Ovary (tissue), 9 donors: ENCODE results near the gene IL18BP. TPM values are rescaled to one million over a fixed set of nuclear protein-coding genes. Genes with fewer than 3 reads are reported as not detected.

Experiments
- DNase-seq, 5 donors: peaks; one replicate each; pipeline ENCODE4 v3.0.0-alpha.2; 2019 to 2020
- H3K27ac ChIP-seq, 2 donors: fragments of 200-600 bp; one replicate each; pipeline versions ENCODE4 v1.5.1 to v1.8.0; 2019 to 2022
- H3K27me3 ChIP-seq: fragments of 200-600 bp; one replicate; pipeline ENCODE4 v1.8.0; 2022
- H3K36me3 ChIP-seq: fragments of 200-600 bp; sonication (generic); one replicate; pipeline ENCODE4 v1.5.1; 2019
- H3K4me1 ChIP-seq: one replicate; pipeline ENCODE4 v1.8.1; 2013; ENCODE audit warnings: mild to moderate bottlenecking, moderate library complexity; ENCODE audit not compliant: insufficient read depth
- H3K4me3 ChIP-seq: fragments of 200-600 bp; sonication (generic); one replicate; pipeline ENCODE4 v1.5.1; 2017
- H3K9me3 ChIP-seq, 2 donors: fragments of 200-600 bp in 1 of 2; sonication (generic) in 1 of 2; one replicate each; pipeline versions ENCODE4 v1.5.1 to v1.8.1; 2013 to 2019; ENCODE audit warnings: mild to moderate bottlenecking in 1 of 2, moderate library complexity in 1 of 2
- EP300 ChIP-seq: sonication (generic); formaldehyde crosslinking; IDR thresholded peaks from one replicate; pipeline ENCODE4 v1.6.1; 2017; ENCODE audit warnings: antibody characterized with exemption
- POLR2A ChIP-seq: fragments of 450-650 bp; IDR thresholded peaks from one replicate; pipeline ENCODE4 v1.6.1; 2017; ENCODE audit warnings: antibody characterized with exemption, mild to moderate bottlenecking, moderate library complexity
- WGBS, 3 donors: extraction: QIAGEN DNeasy Blood & Tissue Kit in 1 of 3; methylation state at CpG; one replicate each; pipeline versions ENCODE4 v1.1.5 to v1.1.7; 2013 to 2017; 5-methylcytosine and 5-hydroxymethylcytosine counted together
- intact Hi-C, 4 donors: fragments of 100-400 bp; cut with DNase I; formaldehyde crosslinking; loops; one replicate each; pipeline versions ENCODE4 v1.11.0 to v1.15.1; 2022 to 2023
- polyA plus RNA-seq, 2 donors: library from polyadenylated mRNA; stranded (reverse); fragments of 200-250 nt in 1 of 2; fragments of 350-450 nt in 1 of 2; fragmentation: Illumina TruSeq in 1 of 2; extraction: RNeasy Lipid Tissue Mini Kit (QIAGEN cat#74804) in 1 of 2; gene quantifications; one replicate each; pipeline ENCODE4 v1.2.3, GENCODE V29; 2013 to 2014
- total RNA-seq, 7 donors: library from RNA; depleted of rRNA in 2 of 7; stranded (reverse); fragments of >200 nt in 2 of 7; fragmentation: NEBNext Ultra II Directional in 3 of 7; extraction: Animal tissue kit (Norgen Biotek cat#: 25700) in 3 of 7; gene quantifications; one replicate each; pipeline versions ENCODE4 v1.1.0 to v1.2.4, GENCODE V29; 2016 to 2023
- TF ChIP-seq, protein P1 (sequence below), 3 donors: fragments of 450-650 bp in 2 of 3; fragments of 200-600 bp in 1 of 3; IDR thresholded peaks; one replicate each; pipeline versions ENCODE4 v1.5.1 to v1.8.0; 2016 to 2022; ENCODE audit warnings: antibody characterized with exemption in 3 of 3, mild to moderate bottlenecking in 1 of 3
- donor health status: DM: no; HTN: no; CAD: no; lungs with moderate emphysema.
- donor health status: DM: no; HTN: no; CAD: no.
- donor health status: Bipolar disorder and iron deficiency.
- donor health status: DM: yes; HTN: yes; CAD: no.
- donor health status: DM: no; HTN: no; CAD: no.
- donor health status: DM: yes; HTN: yes; CAD: no.

IL18BP gene
- total and polyA plus RNA-seq, 9 donors: 4.6 to 17.1 (median 8.8) TPM

DNA sequence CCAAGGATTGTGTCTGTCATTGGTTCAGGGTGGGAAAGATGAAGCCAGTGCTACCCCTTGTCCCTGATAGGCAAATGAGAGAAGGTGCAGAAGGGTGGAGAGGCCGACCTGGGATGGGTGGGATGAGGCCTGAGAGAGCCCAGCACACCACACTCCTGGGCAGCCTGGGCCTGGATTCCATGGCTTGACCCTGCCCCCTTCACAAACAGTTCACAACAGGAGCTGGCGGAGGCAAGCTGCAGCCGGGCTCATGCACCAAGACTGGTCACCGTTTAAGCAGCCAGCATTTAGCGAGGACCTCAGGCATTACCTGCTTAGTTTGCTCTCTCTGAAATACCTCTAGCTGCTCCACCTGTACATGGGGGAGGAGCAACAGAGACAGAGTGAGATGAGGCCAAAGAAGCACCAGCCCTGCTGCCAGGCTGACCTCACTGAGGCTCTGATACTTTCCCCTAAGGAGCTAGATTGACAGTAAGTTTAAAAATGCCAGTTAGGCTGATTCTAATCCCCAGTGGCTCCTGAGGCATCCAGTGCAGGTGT is 13.5 kb downstream of the IL18BP start:
- Histone ChIP-seq H3K9me3 (no peaks in the 10 kb centered on the region), H3K27ac (no peak overlapping the region), H3K36me3 (no peaks in the 10 kb centered on the region), H3K4me3 (no peak overlapping the region), H3K27me3 (no peaks in the 10 kb centered on the region), H3K4me1 (peaks cover 9% of the 10 kb centered on the region)
- intact Hi-C loops: no loop called here
- 67 to 79% (median 68%) methylated on average over 5 of the region's 5 CpGs for WGBS, 3 donors
- TF ChIP-seq EP300 (no peak), POLR2A (no peak)
- TF ChIP-seq, protein P1, sequence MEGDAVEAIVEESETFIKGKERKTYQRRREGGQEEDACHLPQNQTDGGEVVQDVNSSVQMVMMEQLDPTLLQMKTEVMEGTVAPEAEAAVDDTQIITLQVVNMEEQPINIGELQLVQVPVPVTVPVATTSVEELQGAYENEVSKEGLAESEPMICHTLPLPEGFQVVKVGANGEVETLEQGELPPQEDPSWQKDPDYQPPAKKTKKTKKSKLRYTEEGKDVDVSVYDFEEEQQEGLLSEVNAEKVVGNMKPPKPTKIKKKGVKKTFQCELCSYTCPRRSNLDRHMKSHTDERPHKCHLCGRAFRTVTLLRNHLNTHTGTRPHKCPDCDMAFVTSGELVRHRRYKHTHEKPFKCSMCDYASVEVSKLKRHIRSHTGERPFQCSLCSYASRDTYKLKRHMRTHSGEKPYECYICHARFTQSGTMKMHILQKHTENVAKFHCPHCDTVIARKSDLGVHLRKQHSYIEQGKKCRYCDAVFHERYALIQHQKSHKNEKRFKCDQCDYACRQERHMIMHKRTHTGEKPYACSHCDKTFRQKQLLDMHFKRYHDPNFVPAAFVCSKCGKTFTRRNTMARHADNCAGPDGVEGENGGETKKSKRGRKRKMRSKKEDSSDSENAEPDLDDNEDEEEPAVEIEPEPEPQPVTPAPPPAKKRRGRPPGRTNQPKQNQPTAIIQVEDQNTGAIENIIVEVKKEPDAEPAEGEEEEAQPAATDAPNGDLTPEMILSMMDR (IDR thresholded peaks at IDR 0.05): no peak
- DNase-seq: no peak

DNA sequence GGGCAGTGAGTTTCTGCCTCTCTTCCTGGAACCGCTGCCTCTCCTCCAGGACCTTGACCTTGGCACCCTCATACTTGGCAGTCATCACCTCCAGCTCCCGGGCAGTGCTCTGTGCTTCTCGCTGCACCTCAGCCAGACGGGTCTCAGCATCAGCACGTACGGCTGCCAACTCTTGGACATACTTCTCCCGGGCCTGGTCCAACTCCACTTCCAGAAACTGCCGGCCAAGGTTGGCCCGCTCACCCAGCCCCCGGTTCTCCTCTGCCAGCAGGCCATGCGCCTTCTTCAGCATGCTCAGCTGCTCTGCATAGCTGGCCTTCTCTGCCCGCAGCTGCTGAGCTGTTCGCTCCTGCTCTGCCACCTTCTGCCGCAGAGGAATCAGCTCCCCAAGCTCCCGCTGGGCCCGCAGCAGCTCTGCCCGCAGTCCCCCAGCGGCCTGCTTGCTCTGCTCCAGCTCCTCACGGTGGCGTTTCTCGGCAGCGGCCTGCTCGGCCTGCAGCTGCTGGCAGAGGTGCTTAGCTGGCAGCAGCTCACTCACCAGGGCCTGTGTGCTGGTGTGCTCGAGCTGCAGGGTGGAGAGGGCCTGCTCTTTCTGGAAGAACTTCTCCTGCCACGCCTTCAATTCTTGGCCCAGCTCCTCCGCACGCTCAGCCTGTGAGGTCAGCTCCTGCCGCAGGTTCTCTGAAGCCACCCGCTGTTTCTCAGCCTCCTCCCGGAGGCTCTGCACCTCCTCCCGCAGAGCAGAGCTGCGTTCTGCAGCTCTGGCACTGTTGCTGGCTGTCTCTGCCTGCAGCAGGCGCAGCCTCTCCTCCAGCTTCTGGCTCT is 14.4 kb downstream of the IL18BP start:
- Histone ChIP-seq H3K27ac (peak overlapping the region in 1 of 2 donors; percentile 30), H3K9me3 (no peaks in the 10 kb centered on the region), H3K27me3 (no peaks in the 10 kb centered on the region), H3K36me3 (no peaks in the 10 kb centered on the region), H3K4me1 (peaks cover 9% of the 10 kb centered on the region), H3K4me3 (no peak overlapping the region)
- DNase-seq: peak; percentile 61 to 87 (median 74)
- intact Hi-C loops: no loop called here
- TF ChIP-seq POLR2A (no peak), EP300 (no peak)
- TF ChIP-seq, protein P1 (IDR thresholded peaks at IDR 0.05): no peak
- 15 to 20% (median 16%) methylated on average over 33 of the region's 33 CpGs for WGBS, 3 donors

- DNase-seq: peak in 1 of 5 donors; percentile 47
Measured at GRCh38 chr11:72013765-72014711, 15.3 kb downstream of the IL18BP start.

More at GRCh38 chr11:72013765-72014711, 15.3 kb downstream of the IL18BP start:
- no peak overlapping the region for H3K27ac ChIP-seq
- no peaks in the 10 kb centered on the region for H3K36me3 ChIP-seq
- TF ChIP-seq, protein P1 (IDR thresholded peaks at IDR 0.05): no peak
- TF ChIP-seq POLR2A (no peak), EP300 (no peak)
- 55 to 65% (median 56%) methylated on average over 38 of the region's 38 CpGs for WGBS, 3 donors
- no peaks in the 10 kb centered on the region for H3K9me3 ChIP-seq
- H3K4me1 ChIP-seq: peaks cover 9% of the 10 kb centered on the region
- no peaks in the 10 kb centered on the region for H3K27me3 ChIP-seq
- intact Hi-C loops: no loop called here
- no peak overlapping the region for H3K4me3 ChIP-seq
